GM21717 (cell line): Measurements from ENCODE around the gene ZNF791.
"Not testable (repeated sequence)": the region's sequence is repeated elsewhere in the genome, so short reads cannot be mapped to it uniquely, and the experiment has no call there.

Source experiments
- ATAC-seq: cut with Tn5 transposase; IDR thresholded peaks from one replicate; pipeline ENCODE4 v1.9.1; 2021; ENCODE audit warnings: mild to moderate bottlenecking, moderate library complexity; ENCODE audit not compliant: unreplicated experiment

Gene ZNF791

GRCh38 chr19:12610540-12611360, at the start of gene ZNF791, which contains the start of gene ZNF490:
ZNF791 (plus strand) TSS chr19:12610920; CDS start chr19:12611080, 160 bp downstream.
ZNF490 (minus strand) TSS chr19:12610813; CDS start chr19:12610680, 133 bp downstream.
- peak; percentile 68 for ATAC-seq

GRCh38 chr19:12564016-12564664, 46.6 kb upstream of the ZNF791 start:
- no peak for ATAC-seq

DNA sequence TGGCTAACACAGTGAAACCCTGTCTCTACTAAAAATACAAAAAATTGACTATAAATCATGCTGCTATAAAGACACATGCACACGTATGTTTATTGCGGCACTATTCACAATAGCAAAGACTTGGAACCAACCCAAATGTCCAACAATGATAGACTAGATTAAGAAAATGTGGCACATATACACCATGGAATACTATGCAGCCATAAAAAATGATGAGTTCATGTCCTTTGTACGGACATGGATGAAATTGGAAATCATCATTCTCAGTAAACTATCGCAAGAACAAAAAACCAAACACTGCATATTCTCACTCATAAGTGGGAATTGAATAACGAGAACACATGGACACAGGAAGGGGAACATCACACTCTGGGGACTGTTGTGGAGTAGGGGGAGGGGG, 44.3 kb upstream of the ZNF791 start:
- not testable (repeated sequence) for ATAC-seq

- ATAC-seq: no peak
Measured at GRCh38 chr19:12567951-12568350, 42.8 kb upstream of the ZNF791 start.

GRCh38 chr19:12574036-12574435, 36.7 kb upstream of the ZNF791 start:
- ATAC-seq: no peak

DNA sequence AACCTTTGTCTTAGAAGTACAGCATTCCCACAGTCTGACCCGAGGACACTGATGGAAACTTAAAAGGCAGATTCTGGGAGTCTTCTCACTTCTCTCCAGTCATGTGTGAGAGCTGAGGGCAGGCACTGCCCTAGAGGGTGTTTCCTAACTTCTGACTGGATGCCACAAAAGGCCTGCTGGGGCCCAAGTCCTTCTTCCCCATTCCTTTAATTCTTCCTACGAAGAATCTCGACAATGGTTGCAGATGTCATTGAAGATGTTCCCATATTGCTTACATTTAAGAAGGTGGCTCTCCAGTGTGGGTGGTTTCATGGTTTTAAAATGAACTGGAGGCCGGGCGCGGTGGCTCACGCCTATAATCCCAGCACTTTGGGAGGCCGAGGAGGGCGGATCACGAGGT, 32.1 kb upstream of the ZNF791 start:
- no peak for ATAC-seq

DNA sequence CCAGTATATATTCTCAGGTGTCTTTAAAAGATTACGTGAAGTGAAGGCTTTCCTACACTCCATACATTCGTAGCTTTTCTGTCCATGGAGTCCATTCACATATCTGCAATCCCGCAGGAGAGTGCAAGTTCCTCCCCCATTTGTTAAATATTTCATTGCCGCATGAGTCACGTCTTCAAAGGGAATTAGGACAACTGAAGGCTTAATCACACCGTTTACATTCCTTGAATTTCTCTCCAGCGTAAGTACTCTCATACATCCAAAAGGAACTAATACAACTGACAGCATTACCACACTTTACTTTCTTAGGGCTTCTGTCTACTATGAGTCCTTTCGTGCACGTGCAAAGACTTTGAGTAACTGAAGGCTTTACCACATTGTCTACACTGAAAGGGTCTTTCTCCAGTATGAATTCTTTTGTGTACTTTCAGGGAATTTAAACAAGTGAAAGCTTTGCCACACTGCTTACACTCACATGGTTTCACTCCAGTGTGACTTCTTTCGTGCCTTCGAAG, 30.5 kb upstream of the ZNF791 start:
- ATAC-seq: no peak

DNA sequence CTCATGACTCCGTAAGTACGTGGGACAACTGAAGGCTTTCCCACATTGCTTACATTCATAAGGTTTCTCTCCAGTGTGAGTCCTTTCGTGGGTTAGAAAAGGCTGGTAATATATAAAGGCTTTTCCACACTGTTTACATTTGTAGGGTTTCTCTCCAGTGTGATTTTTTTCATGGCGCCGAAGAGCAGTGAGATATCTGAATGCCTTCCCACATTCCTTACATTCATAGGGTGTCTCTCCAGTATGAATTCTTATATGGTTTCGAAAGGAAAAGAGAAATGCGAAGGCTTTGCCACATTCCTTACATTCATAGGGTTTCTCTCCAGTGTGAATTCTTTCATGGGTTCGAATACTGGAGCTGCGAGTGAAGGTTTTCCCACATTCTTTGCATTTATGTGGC, 29.6 kb upstream of the ZNF791 start:
- ATAC-seq: no peak

DNA sequence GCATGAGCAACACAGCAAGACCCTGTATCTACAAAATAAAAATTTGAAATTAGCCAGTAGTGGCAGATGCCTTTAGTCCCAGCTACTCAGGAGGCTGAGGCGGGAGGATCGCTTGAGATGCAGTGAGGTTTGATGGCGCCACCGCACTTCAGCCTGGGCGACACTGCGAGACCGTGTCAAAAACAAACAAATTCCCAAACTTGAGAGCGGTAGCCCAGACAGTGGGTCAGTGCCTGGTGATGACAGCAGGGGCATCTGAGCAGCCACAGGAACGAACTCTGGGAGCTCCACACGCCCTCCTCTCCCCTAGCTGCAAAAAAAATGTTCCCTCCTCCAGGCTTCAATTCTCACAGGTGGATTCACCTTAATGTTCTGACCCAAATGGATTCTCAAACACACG, 14.2 kb upstream of the ZNF791 start:
- ATAC-seq: no peak

- ATAC-seq: no peak
Measured at GRCh38 chr19:12596927-12597548, 13.7 kb upstream of the ZNF791 start.

DNA sequence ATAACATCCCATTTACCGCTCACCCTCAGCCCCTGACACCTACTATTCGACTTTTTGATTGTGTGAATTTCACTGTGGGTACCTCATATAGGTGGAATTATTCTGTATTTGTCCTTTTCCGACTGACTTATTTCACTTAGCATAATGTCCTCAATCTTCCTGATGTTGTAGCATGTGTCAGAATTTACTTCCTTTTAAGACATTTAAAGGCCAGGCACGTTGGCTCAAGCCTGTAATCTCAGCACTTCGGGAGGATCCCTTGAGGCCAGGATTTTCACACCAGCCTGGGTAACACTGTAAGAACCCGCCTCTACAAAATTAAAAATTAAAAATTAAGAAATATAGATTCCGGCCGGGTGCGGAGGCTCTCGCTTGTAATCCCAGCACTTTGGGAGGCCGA, 13.1 kb upstream of the ZNF791 start:
- no peak for ATAC-seq

DNA sequence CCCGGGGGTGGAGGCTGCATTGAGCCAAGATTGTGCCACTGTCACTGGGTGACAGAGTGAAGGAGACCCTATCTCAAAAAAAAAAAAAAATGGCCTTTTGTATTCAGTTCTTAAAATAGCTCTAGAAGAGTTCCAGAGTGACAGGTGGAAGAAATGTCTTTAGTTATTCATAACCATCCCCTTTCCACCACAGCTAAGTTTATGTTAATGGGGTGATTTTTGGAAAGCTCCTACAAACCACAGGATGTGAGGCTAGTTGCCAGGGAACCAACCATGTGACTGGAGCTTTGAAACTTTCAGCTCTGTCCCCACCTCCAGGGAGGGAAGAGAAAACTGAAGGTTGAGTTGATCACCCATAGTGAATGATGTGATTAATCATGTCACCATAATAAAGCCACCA, 7.0 kb upstream of the ZNF791 start:
- no peak for ATAC-seq

- no peak for ATAC-seq
Measured at GRCh38 chr19:12606796-12607195, 3.9 kb upstream of the ZNF791 start.

GRCh38 chr19:12607631-12608030, 3.1 kb upstream of the ZNF791 start:
- no peak for ATAC-seq

GRCh38 chr19:12611361-12611699, 610 bp downstream of the ZNF791 start:
- ATAC-seq: no peak

GRCh38 chr19:12617646-12618045, 6.9 kb downstream of the ZNF791 start:
- no peak for ATAC-seq

DNA sequence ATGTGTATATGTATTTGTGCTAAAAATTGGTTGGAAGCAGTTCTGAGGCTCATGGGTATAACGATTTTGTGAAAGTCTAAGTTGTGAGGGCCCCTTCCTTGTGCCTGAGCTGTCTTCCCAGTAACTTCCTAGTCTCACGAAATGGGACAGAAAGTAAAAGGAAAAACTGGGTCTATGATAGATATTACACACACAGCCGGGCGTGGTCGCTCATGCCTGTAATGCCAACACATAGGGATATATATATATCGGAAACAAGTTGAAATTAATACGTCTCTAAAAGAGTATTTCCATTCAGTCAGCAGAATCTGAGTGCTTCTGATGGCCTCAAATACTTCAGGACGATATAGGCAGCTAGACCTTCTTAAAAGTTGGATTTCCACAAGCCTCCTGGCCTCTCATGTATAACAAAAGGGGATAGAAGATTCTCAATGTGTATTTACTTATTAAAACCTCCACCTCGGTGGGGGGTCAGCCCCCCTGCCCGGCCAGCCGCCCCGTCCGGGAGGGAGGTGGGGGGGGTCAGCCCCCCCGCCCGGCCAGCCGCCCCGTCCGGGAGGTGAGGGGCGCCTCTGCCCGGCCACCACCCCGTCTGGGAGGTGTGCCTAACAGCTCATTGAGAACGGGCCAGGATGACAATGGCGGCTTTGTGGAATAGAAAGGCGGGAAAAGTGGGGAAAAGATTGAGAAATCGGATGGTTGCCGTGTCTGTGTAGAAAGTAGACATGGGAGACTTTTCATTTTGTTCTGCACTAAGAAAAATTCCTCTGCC, 10.7 kb downstream of the ZNF791 start:
- ATAC-seq: not testable (repeated sequence)

- no peak for ATAC-seq
Measured at GRCh38 chr19:12623361-12624031, 12.8 kb downstream of the ZNF791 start.

- ATAC-seq: no peak
Measured at GRCh38 chr19:12626958-12627357, 16.2 kb downstream of the ZNF791 start.
